ENCODE data around the gene GRIA3.

DNA sequence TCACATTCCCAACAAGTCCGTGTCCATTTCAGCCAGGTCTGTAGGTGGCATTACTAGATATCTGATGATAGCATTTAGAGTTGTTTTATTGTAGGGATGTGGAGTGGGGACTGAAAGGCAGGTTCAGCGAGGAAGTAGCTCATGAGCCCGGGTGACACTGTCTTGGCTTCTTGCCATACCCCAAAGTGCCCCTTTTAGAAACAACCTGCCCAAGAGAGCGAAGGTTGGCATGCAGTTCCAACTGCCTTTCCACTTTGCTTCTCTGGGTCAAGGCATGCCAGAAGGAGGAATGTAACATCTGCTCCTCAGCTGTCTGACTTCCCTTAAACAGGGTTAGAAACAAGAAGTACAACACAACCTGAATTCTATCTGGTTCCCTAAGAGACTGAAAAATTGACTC lies 9.0 kb downstream of the GRIA3 start:
- TF ChIP-seq, protein P1, sequence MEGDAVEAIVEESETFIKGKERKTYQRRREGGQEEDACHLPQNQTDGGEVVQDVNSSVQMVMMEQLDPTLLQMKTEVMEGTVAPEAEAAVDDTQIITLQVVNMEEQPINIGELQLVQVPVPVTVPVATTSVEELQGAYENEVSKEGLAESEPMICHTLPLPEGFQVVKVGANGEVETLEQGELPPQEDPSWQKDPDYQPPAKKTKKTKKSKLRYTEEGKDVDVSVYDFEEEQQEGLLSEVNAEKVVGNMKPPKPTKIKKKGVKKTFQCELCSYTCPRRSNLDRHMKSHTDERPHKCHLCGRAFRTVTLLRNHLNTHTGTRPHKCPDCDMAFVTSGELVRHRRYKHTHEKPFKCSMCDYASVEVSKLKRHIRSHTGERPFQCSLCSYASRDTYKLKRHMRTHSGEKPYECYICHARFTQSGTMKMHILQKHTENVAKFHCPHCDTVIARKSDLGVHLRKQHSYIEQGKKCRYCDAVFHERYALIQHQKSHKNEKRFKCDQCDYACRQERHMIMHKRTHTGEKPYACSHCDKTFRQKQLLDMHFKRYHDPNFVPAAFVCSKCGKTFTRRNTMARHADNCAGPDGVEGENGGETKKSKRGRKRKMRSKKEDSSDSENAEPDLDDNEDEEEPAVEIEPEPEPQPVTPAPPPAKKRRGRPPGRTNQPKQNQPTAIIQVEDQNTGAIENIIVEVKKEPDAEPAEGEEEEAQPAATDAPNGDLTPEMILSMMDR (IDR thresholded peaks at IDR 0.05; ENCODE audit: poor library complexity) = no peak
- TF ChIP-seq EZH2phosphoT487 (IDR thresholded peaks at IDR 0.05; ENCODE audit: low read depth, severe bottlenecking, unreplicated experiment) = no peak
